Stimulated activated CD8-positive, alpha-beta memory T cell treated with anti-CD3 and anti-CD28 coated beads, Interleukin-4, amount 100 ng/mL, for 48 hours (primary cell): ENCODE data around the gene NREP.

Source experiments
- DNase-seq: peaks from one replicate; pipeline ENCODE4 v3.0.0-alpha.2; 2020

Gene NREP

DNA sequence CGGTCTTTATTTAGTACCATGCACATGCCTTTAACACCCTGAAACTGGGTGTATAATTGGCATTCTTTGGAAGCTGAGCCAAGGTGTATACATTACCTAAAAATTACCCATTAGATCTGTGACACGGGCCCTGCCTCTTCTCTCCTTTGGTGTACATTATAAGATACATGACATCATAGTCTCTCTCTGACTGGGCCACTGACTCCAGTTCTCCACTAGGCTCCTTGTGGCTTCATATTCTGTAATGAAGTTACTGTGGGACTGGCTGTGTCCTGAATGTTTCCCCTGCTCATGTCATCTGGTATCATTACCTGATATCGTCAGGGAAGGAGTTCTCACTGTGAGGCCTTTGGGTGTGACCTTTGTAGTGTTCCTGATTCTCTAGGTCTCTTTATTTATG lies 65.5 kb downstream of the NREP start:
- no peak for DNase-seq

DNA sequence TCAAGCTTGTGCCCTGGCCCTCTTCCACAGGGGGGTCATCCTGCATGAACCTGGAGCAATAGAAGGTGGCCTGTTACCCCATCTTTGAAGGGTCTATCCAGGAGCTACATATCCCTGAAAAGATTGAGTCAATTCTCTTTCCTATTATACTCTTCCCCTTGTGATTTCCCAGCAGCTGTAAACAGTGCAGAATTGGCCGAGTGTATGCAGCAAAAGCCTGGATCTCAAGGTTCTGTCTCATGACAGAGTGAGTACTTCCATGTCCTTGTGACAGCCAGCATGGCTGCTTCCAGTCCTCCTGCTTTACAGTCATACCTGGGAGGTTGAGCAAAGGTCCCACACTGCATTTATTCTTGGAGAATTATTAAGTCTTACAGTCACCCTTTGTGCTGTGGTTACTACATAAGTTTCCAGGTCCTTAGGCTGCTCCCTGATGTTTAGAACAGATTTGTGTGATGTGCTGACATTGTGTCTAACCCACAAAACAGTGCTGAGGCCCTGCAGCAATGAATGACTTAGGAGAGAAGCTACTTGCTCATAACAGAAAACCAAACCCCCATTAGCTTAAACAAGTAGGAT lies 67.5 kb downstream of the NREP start:
- no peak for DNase-seq

DNA sequence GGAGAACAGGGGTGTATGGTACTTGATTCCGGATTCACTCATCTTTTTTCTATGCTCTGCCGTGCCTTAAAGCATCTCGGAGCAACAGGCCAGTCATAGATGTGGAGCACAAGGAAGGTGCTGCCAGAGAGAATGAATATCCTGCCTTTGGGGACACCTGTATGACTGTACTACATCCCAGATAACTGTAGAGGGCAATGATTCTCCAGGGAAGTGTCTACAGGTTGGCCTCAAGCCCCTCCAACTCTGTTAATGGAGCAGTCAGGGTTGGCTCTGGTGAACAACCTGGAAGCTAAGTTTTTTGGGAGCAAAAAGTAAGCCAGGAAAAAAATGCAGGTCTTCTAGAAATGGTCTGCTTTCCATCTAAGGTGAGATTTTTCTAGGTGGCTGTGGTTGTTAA lies 71.0 kb downstream of the NREP start:
- DNase-seq = no peak

DNA sequence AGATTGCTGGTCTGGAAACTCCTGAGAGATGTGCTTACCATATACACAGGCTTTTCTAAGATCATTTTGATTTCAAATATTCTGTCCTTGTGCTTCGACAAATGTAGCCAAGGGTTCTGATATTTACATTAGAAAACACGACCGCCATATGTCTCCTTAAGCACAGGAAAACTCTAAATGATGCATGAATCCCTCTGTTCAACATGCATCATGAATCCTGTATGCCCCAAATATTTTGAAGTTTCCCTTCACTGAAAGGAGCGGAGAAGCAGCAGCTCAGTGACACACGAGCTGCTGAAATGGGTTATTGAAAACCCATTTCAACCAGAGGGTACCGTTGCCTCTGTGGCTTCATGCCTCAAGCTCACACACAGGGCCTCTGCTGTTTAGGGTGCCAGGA lies 74.4 kb downstream of the NREP start:
- DNase-seq = no peak

DNA sequence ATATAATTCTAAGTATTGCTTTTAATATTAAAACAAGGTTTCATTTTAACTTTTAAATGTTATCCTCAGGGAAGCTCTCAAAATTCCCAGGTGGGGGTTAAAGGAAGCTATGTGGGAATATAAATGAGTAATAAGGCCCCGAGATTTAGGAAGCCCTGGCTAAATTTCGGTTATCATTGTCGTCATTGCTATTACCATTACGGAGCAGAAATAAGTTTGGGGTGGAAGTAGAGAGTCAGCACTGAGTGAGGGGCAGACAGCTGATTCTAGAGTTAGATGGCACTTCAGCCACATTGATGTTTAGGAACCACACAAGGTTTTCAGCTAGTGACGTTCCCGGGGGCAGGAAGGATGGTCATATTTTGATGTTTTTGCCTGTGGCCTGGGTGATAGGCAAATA lies 74.9 kb downstream of the NREP start:
- no peak for DNase-seq

DNA sequence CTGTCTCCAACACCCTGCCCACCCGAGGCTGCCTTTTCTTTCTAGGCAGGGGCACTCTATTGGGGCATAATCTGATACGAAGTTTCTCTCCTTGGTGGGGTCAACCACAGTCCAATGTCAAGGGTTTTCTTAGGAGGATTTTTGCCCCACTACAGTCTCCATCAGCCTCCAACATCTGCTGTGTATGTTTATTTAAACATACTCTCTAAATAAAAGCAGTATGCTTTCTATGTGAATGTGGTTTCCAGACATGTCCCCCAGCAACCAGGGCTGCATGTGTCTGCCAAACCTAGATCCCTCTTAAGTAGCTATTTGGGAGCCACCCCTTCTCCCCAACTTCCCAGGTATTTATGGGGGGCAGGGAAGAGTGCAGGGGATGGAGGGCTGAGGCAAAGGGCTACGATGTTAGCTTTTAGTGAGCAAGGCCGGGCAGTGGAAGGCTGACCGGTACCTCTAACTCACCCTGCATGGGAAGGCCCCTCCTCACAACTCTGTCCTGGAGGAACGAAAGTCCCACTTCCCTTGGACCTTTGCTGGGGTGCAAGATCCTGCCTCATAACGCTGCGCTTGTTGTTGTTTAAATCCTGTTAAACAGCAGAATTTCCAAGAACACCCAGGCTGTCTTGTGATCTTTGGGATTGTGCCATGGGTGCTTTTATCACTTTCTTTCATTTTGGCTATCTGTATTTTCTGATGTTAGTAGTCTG lies 75.4 kb downstream of the NREP start:
- DNase-seq = no peak

DNA sequence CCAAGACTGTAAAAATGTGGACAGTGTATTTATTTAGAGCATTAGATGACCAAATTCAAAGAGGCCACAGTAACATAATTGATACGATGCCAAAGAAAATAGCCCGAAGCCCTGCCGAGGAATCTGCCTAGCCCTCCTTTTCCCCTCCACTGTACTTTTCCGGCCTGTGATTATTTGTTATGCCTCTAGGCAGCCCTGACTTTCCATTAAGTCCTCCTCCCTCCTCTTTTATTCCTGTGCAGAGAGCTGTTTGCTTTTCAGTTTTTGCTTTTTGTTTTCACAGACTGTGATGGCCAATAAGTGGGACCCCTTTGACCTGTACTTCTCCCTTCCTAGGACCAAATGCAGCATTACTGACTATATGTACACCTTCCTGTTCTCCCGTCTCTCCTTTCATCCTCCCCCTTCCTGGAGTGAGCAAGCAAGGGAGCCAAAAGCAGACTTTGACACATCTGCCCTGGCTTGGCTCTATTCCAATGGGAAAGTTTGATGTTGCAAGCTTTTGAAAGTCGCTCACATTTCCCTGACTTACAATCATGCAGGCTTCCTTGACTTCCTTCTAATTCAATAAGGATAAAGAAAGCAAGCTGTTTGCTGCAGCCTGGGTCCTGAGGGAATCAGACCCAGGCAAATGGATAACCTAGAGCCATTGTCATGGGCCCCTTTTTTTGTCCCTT lies 76.1 kb downstream of the NREP start:
- no peak for DNase-seq

DNA sequence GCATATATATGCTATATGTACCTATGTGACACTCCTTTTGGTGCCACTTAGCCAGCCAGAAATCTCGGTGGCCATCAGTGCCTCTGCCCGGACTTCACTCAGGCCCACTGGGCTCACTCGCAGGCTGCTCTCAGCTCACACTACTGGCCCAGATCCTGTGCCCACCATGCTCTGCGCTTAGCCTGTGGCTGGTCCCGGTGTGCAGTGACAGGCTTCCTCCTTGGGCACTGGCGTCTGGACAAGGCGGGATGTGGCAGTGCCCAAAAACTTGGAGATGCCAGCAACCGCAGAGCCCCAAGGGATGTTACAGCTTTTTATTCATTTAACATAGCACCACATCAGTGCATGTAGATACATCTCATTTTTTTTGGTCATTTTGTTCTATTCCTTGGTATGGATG lies 77.4 kb downstream of the NREP start:
- no peak for DNase-seq
